Aorta (tissue), 5 donors: Measurements from ENCODE around the gene TMTC2. TPM values are rescaled to one million over a fixed set of nuclear protein-coding genes. Genes with fewer than 3 reads are reported as not detected.

Experiments
- ATAC-seq: fragments of 200-7000 bp; cut with Tn5 transposase; one replicate; pipeline ENCODE4 v1.9.1; 2022; ENCODE audit warnings: moderate library complexity; ENCODE audit not compliant: low FRiP score
- DNase-seq, 2 donors: peaks; one replicate each; pipeline ENCODE4 v3.0.0-alpha.2; 2020
- H3K27ac ChIP-seq, 2 donors: one replicate each; pipeline ENCODE4 v1.5.1; 2013; ENCODE audit warnings: low read length in 2 of 2, mild to moderate bottlenecking in 2 of 2, moderate library complexity in 2 of 2, control low read depth in 1 of 2, inconsistent platforms in 1 of 2, low read depth in 1 of 2
- H3K27me3 ChIP-seq, 2 donors: one replicate each; pipeline ENCODE4 v1.6.1; 2013; ENCODE audit warnings: control low read depth in 1 of 2, low read length in 1 of 2, mild to moderate bottlenecking in 1 of 2, moderate library complexity in 1 of 2; ENCODE audit not compliant: insufficient read depth in 2 of 2, control insufficient read depth in 1 of 2
- H3K36me3 ChIP-seq, 2 donors: one replicate each; pipeline ENCODE4 v1.6.1; 2013; ENCODE audit warnings: control low read depth in 1 of 2, low read length in 1 of 2, mild to moderate bottlenecking in 1 of 2; ENCODE audit not compliant: insufficient read depth in 2 of 2, control insufficient read depth in 1 of 2
- H3K4me1 ChIP-seq, 2 donors: one replicate each; pipeline ENCODE4 v1.6.1; 2013; ENCODE audit warnings: low read length in 2 of 2, control low read depth in 1 of 2, mild to moderate bottlenecking in 1 of 2, moderate library complexity in 1 of 2; ENCODE audit not compliant: insufficient read depth in 2 of 2, control insufficient read depth in 1 of 2
- H3K4me3 ChIP-seq, 2 donors: one replicate each; pipeline ENCODE4 v1.5.1; 2013; ENCODE audit warnings: low read length in 2 of 2, control low read depth in 1 of 2, mild to moderate bottlenecking in 1 of 2
- H3K9me3 ChIP-seq: one replicate; pipeline ENCODE4 v1.6.1; 2013; ENCODE audit warnings: mild to moderate bottlenecking, low read length; ENCODE audit not compliant: control insufficient read depth
- WGBS, 2 donors: extraction: QIAGEN DNeasy Blood & Tissue Kit; methylation state at CpG; one replicate each; pipeline ENCODE4 v1.1.7; 2013; 5-methylcytosine and 5-hydroxymethylcytosine counted together
- intact Hi-C, 2 donors: fragments of 100-400 bp; cut with DNase I; formaldehyde crosslinking; loops; one replicate each; pipeline versions ENCODE4 v1.14.2 to v1.15.0; 2022
- polyA plus RNA-seq, 2 donors: library from polyadenylated mRNA; stranded (reverse); fragments of 200-250 nt; gene quantifications; one replicate each; pipeline ENCODE4 v1.2.3, GENCODE V29; 2013
- total RNA-seq, 2 donors: library from RNA; stranded (reverse); fragmentation: NEBNext Ultra II Directional; extraction: Animal tissue kit (Norgen Biotek cat#: 25700); gene quantifications; one replicate each; pipeline ENCODE4 v1.2.1, GENCODE V29; 2021
- donor health status: healthy with polysubstance abuse.
- donor health status: Bipolar disorder and iron deficiency.
- donor health status: DM: no; HTN: no; CAD: no.
- donor health status: DM: no; HTN: no; CAD: no.
- donor health status: DM: yes; HTN: yes; CAD: no.

TMTC2 gene
- total and polyA plus RNA-seq, 4 donors, result 0.50 to 10.9 (median 3.7) TPM

- H3K4me3 ChIP-seq, result no peak overlapping the region
- ATAC-seq (no peak), DNase-seq (no peak)
- intact Hi-C loops, result no loop called here
- H3K27me3 ChIP-seq, result no peaks in the 10 kb centered on the region
- WGBS, 2 donors, result 56 to 61% methylated on average over 3 of the region's 3 CpGs
- H3K36me3 ChIP-seq, result no peaks in the 10 kb centered on the region
- no peak overlapping the region for H3K27ac ChIP-seq
- H3K9me3 ChIP-seq, result no peaks in the 10 kb centered on the region
- no peaks in the 10 kb centered on the region for H3K4me1 ChIP-seq
These were observed 322.0 kb downstream of the TMTC2 start for GRCh38 chr12:83008703-83009102.

DNA sequence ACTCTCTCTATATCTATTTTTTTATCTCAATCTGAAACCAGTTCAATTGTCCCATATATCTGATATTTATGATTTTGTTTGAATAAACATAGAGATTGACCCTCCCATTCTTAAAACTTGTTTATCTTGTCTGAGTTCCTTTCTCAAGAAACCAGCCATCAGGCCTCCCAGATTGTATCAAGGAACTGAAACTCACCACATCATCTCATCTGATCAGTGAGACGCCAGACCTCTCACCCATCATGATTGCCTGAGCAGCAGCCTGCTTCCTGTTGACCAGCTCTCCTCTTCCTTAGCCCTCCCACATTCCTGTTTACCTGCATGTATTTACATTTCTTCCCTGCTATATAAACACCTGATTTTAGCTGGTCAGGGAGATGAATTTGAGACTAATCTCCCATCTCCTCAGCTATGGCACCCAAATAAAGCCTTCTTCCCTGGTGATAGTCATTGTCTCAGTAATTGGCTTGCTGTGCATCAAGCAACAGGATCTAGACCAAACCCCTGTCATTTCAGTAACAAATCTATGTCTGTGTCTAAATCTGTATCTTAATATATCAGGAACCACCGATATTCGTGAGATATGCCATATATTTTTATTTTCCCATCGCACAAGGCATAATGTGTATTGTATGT, 323.6 kb downstream of the TMTC2 start:
- 49% methylated on average over 4 of the region's 4 CpGs for WGBS, 2 donors
- no peak overlapping the region for H3K4me3 ChIP-seq
- DNase-seq (no peak), ATAC-seq (no peak)
- intact Hi-C loops, result no loop called here
- no peak overlapping the region for H3K27ac ChIP-seq
- no peaks in the 10 kb centered on the region for H3K36me3 ChIP-seq
- no peaks in the 10 kb centered on the region for H3K27me3 ChIP-seq
- H3K4me1 ChIP-seq, result no peaks in the 10 kb centered on the region
- no peaks in the 10 kb centered on the region for H3K9me3 ChIP-seq

DNA sequence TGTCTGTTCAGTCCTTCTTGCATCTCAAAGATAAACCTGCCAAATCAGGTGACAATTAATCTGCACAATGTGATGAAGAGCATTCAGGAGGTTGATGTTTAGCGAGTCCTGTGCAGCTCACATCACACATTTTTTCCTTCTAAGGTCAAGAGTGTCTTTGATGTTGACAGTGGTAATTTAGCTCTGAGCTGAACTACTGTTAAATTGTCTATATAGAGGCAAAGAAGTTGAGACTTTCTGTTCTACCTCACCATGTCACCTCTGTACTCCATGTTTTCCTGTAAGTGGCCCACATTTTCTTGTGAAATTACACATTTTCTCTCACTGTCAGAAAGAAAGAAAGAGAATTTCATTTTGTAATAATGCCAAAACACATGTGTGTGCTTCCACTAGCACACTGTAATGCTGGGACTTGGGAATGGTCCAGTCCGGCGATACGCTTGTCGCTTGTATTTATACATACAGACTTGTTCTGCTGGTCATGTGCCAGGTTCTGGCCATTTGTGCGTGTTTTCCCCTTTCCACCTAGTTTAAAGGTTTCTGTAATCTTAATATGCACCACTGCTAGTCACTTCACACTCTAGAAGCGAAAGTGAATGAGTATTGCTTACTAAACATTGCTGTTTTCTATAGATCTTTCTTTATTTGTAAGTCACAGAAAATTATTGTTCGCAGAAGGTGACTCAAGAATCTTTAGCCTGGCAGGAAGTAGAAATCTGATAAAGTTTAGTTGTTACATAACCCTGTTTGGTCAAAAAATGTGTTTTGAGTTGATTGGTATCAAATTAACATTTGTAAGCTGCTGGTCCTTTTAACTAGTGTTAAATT, 328.9 kb downstream of the TMTC2 start:
- H3K9me3 ChIP-seq, result no peaks in the 10 kb centered on the region
- WGBS, 2 donors, result 25 to 32% methylated on average over 8 of the region's 8 CpGs
- peak overlapping the region; percentile 16 to 67 for H3K4me3 ChIP-seq
- DNase-seq (no peak), ATAC-seq (no peak)
- no peak overlapping the region for H3K27ac ChIP-seq
- intact Hi-C loops, result no loop called here
- H3K4me1 ChIP-seq, result peaks cover 0 to 4% of the 10 kb centered on the region in 2 donors
- no peaks in the 10 kb centered on the region for H3K36me3 ChIP-seq
- no peaks in the 10 kb centered on the region for H3K27me3 ChIP-seq

GRCh38 chr12:83016218-83016835, 329.6 kb downstream of the TMTC2 start:
- no peak overlapping the region for H3K27ac ChIP-seq
- WGBS, 2 donors, result 16 to 18% methylated on average over 1 of the region's 1 CpG
- peak overlapping the region; percentile 16 to 67 for H3K4me3 ChIP-seq
- intact Hi-C loops, result no loop called here
- peak; percentile 46 for ATAC-seq
- H3K9me3 ChIP-seq, result no peaks in the 10 kb centered on the region
- no peaks in the 10 kb centered on the region for H3K27me3 ChIP-seq
- H3K36me3 ChIP-seq, result no peaks in the 10 kb centered on the region
- DNase-seq, result no peak
- peaks cover 0 to 4% of the 10 kb centered on the region in 2 donors for H3K4me1 ChIP-seq

DNA sequence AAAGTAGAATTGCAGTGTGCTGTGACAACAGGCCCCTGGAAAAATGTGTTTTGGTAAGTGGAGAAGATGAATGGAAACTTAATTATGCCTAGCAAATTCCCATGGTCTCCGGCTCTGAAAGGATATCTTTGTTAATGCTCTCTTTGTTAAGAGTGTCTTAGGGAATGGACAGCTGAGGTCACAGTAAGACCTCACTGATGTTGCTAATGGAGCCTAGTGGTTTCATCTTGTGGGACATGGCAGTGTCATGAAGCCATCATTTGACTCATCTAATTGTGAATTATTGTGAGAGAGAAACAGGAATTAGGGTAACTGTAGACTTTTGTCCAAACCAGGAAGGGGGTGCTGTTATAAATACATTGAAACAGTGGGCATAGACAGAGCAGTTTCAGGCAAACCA, 330.3 kb downstream of the TMTC2 start:
- Histone ChIP-seq H3K27me3 (no peaks in the 10 kb centered on the region), H3K9me3 (no peaks in the 10 kb centered on the region), H3K27ac (no peak overlapping the region), H3K4me1 (peaks cover 0 to 4% of the 10 kb centered on the region in 2 donors), H3K4me3 (no peak overlapping the region), H3K36me3 (no peaks in the 10 kb centered on the region)
- intact Hi-C loops, result no loop called here
- no peak for ATAC-seq
- 0% methylated on average over 1 of the region's 1 CpG for WGBS, 2 donors
- no peak for DNase-seq

- Histone ChIP-seq H3K36me3 (no peaks in the 10 kb centered on the region), H3K4me3 (no peak overlapping the region), H3K27me3 (no peaks in the 10 kb centered on the region), H3K9me3 (no peaks in the 10 kb centered on the region), H3K4me1 (peaks cover 0 to 4% of the 10 kb centered on the region in 2 donors), H3K27ac (no peak overlapping the region)
- DNase-seq, result no peak
- whole genome bisulfite sequencing, 2 donors, result 92 to 95% methylated on average over 4 of the region's 4 CpGs
- intact Hi-C loops, result no loop called here
- ATAC-seq, result no peak
These were observed 331.4 kb downstream of the TMTC2 start for GRCh38 chr12:83018088-83018487.

- no peak for ATAC-seq
- no peaks in the 10 kb centered on the region for H3K4me1 ChIP-seq
- 75 to 81% methylated on average over 7 of the region's 7 CpGs for WGBS, 2 donors
These were observed 340.5 kb downstream of the TMTC2 start for GRCh38 chr12:83027021-83027723.

DNA sequence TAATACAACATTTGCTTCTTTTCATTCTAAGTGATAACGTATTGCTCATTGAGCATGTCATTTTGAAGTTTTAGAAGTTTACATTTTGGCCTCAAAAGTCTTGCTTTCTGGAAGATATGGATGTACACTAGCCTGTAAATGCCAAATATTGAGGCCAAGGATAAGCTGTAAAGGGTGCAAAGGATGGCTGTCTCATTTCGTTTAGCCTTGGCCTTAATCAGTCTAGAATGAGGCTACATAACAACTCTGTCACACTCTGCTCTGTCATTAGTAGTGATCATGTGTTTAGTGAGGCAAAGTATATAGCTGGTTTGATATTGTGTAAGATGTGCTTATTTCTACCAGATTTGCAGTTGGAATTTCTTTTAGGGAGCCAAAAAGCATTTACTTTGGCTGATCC, 344.5 kb downstream of the TMTC2 start:
- 61 to 88% methylated on average over 2 of the region's 2 CpGs for WGBS, 2 donors
- H3K4me3 ChIP-seq, result no peak overlapping the region
- H3K36me3 ChIP-seq, result no peaks in the 10 kb centered on the region
- DNase-seq (no peak), ATAC-seq (no peak)
- no peaks in the 10 kb centered on the region for H3K27me3 ChIP-seq
- H3K27ac ChIP-seq, result no peak overlapping the region
- intact Hi-C loops, result no loop called here
- H3K9me3 ChIP-seq, result no peaks in the 10 kb centered on the region
- no peaks in the 10 kb centered on the region for H3K4me1 ChIP-seq

More at GRCh38 chr12:83027021-83027723, 340.5 kb downstream of the TMTC2 start:
- DNase-seq, result no peak
- H3K9me3 ChIP-seq, result no peaks in the 10 kb centered on the region
- no peak overlapping the region for H3K27ac ChIP-seq
- H3K27me3 ChIP-seq, result no peaks in the 10 kb centered on the region
- H3K4me3 ChIP-seq, result no peak overlapping the region
- intact Hi-C loops, result no loop called here
- H3K36me3 ChIP-seq, result no peaks in the 10 kb centered on the region
